NCI-H2081 treated with DMSO at 0.1 percent for 48 hours (cell line): ENCODE results near the gene PTCHD1.

Experiments
- DNase-seq: peaks from one replicate; lab custom pipeline; 2025; lab: John Stamatoyannopoulos, UW

PTCHD1 gene

GRCh38 chrX:23398570-23398969, 63.9 kb downstream of the PTCHD1 start:
- no peak for DNase-seq

DNA sequence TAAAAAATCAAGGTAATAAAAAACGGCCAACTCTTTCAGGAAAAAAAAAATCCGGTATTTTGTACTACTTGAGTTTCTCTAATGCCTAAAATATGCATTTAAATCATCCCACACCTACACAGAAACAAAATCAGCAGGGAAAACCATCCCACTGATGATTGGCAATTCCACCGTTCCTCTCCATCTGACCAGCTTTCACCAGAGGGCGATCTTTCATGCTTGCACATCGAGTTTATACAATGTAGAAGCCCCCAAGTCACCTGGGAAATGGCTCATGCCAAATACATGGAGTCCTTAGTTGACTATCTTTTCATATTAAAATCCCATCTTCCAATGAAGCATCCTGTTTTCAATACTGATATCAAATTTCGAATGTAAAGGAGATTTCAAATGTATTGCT, 69.2 kb downstream of the PTCHD1 start:
- no peak for DNase-seq

GRCh38 chrX:23422912-23423311, 88.3 kb downstream of the PTCHD1 start:
- no peak for DNase-seq

DNA sequence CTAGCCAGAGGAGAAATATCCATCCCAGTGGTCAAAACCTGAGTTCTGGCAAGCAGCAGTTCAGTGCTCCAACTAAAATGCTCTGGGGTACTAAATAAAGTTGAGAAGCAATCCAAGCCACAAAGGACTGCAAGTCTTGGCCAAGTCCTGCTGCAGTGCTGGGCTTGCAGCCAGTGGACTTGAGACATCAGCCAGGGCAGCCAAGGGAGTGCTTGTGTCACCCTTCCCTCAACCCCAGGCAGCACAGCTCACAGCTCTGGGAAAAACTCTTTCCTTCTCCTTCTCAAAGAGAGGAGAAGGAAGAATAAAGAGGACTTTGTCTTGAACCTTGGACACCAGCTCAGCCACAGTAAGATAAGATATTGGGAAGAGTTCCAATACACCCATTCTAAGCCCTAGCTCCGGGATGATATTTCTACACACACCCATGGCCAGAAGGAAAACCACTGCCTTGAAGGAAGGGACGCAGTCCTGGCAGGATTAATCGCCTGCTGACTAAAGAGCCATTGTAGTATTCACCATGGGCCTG, 99.8 kb downstream of the PTCHD1 start:
- no peak for DNase-seq

- no peak for DNase-seq
Measured at GRCh38 chrX:23435108-23435507, 100.5 kb downstream of the PTCHD1 start.

DNA sequence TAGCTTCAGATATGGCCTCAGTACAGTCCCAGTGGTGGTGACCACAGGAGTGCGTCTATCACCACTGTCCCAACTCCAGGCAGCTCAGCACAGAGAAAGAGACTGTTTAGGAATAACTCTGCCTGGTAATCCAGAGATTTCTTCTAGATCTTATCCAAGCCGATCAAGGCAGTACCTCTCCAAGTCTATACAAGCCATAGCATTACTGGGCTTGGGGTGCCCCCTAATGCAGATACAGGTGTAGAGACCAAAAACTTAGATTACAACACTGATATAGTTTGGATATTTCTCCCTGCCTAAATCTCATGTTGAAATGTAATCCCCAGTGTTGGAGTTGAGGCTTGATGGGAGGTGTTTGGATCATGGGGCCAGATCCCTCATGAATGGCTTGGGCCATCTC, 100.9 kb downstream of the PTCHD1 start:
- no peak for DNase-seq

GRCh38 chrX:23436875-23437274, 102.2 kb downstream of the PTCHD1 start:
- DNase-seq: no peak

DNA sequence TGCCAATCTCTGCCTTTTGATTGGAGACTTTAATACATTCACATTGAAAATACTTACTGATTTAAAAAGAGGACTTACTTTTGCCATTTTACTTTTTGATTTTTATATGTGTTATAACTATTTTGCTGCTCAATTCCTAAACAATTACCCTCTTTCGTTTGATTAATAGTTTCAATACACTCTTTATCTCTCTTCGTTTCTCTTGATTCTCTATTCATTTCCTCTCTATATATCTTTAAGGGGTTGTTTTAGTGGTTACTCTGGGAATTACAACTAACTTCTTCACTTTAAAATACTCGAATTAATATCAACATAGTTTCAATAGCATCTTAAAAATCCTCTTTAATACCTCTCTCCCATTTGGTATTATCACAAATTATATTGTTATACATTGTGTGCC, 116.6 kb downstream of the PTCHD1 start:
- no peak for DNase-seq
